T1000 (cell line): ENCODE results near the gene SARDH.
"Not testable (repeated sequence)": the region's sequence is repeated elsewhere in the genome, so short reads cannot be mapped to it uniquely, and the experiment has no call there.

Experiments
- DNase-seq: peaks from one replicate; lab custom pipeline; 2025; ENCODE audit warnings: mixed read lengths; lab: John Stamatoyannopoulos, UW

Gene SARDH

DNA sequence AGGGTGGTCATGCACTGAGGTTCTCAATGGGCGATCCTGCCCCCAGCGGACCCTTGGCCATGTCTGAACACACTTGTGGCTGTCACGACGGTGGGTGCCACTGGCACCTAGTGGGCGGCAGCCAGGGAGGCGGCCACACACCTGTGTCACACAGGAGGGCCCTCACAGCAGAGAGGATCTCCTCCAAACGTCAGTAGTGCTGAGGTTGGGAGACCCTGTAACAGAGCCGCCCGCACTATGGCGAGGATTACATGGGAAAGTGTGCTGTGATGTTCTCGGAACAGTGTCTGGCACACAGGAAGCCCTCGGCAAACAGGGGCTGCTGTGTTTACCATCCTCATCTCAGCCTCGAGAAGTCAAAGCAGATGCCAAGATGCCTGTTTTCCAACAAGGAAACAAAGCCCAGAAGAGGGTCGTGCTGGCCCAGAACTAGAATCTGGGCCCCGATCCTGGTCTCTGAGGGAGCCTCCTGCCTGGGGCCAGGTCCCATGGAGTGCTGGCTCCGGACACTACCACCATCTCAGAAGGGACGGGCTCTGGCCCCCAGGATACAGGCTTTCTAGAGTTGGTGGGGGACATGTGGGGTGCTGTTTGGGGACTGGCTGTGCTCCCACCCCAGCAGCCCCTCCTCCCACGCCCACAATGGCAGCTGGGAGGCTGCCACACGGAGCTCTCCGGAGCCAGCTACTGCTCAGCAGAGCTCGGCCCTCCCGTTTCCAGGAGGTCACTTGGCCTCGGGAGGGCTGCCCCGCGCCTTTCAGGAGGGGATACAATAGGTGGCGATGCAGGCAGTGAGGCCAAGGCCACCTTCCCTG is 53.8 kb downstream of the SARDH start:
- DNase-seq, result no peak

DNA sequence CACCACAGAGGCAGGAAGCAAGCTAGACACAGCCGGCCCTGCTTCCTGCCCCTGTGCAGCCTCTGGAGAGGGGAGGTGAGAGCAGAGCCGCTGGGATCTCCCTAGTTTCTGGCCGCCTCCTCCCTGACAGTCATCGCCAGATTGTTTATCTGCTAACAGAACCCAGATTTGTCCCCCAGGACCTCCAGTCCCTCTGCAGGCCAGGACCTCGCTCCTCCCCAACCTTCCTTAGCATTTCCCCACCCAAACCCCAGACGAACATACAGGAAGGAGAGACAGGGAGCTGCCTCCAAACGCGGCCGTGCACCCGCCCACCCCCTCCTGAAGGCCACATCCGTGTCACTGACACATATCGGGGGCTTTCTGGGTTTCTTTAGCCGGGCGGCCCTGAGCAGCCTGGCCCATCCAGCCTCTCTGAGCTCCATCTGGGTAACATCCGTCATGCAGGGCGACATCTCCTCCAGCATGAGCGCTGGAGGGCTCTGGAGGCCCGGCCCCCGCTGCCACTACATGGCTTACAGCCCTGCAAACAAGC is 54.5 kb downstream of the SARDH start:
- DNase-seq, result no peak

DNA sequence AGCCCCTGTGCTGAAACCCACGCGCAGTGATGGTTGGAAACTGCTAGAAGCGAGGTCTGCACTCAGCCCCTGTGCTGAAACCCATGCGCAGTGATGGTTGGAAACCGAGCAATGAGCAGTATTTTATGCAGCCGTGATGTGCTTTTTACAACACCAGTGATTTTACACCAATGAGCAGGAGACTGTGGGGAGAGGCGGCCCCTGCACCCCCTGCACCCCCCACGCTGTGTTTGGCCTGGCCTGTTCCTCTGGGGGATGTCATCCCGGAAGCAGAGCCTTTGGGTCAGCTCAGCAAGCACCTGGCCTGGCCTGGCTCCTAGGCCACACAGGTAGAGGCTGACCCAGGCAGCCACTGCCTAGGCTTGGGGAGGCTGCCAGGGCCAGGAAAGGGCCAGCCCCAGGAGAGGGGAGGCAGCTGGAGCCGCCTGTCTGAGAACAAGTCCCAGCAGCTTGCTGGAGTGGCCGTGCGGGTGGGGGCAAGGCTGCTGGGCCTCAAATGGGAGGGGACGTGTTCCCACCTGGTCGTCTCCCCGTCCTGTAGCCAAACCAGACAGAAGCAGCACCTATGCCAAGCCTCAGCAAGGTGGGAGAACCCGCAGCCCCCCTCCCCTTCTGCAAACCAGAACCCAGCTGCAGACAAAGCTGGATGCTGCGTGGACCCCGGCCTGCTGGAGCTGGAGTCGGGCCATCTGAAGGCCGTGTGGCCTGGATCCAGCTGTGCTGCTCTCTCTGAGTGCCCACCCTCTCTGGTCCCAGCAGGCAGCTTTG is 55.1 kb downstream of the SARDH start:
- DNase-seq, result no peak

DNA sequence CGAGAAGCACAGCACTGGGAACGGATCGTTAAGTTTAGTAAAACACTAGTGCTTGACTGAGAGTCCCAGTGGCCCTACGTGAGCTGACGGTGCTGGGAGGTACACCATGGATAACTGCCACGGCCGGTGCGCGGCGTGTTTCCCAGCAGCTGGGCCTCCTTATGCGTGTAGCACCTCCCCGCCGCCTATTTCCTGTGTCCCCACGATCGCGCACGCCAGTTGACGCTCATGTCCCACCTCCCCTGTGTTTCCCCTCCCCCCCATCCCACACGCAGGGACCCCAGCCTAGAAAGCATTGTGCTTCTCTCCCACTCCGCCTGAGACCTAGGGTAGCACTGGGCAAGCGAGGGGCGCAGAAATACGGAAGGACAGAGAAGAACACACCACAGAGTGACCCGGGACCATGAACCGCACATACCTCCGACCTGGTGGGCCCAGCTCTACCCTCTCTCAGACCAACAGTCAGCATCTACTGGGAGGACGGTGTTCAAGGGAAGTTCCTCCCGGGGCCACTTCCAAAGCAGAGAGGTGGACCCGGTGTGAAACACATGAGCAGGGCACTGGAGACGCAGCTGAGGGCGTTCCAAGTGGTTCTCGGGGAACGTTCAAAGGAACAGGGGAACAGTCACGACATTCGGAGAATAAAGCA is 56.4 kb downstream of the SARDH start:
- no peak for DNase-seq

DNA sequence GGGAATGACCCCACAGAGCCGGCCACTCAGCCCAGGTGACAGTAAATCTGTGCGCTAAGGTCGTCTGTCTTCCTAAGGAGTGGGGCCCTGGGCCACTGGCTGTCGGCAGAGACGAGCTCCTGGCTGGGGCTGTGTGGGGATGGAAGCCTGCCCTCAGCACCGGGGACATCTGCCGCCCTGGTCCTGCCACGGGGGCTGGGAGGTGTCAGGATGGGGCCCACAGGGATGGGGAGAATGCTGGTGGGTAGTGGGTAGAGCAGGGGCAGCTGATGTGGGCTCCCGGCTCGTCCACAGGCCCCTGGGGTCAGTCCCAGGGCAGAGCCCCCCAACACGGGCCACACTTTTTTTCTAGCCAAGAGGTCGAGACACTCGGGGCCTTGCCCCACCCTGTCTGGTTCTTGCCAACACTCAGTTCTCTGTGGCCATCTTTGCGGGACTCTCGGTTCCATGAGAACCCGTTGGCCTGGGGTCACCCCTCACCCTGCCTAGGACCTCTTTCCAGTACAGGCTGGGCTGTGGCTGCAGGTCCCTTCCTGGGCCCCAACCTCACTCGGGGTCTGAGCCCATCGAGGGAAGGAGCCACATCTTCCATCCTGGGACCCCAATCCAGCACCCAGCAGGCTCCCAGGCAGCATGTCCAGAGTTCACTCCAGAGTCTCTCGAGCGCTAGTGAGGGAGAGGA is 57.0 kb downstream of the SARDH start:
- no peak for DNase-seq

DNA sequence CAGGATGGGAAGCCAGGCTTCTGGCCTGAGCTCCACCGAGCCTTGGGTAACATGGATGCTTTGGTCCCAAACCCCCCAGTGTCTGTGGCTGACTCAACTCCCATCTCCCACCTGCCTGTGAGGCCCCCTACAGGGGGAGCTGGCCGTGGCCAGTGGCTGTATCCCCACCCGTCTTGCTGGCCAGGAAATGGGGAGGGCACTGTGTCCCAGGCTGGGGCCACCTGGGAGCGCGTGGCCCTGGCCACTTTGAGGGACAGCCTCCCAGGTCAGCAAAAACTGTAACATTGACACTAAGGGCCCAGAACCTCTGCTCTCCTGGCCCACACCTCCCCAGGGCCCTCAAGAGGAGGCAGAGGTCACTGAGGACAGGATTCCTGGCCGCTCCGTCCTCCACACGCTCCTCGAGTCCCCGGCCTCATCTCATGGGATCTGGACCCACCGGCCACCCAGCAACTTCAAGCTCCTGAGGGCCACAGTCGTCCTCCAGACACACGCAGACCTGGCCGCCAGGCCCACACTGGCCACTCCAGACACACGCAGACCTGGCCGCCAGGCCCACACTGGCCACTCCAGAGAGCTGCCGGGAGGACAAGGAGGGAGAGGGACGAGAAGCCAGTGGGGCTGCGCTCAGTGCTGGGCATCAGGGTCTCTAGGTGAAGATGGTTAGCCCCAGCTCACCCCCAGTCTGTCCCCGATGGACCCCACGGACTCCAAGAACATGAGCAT is 57.7 kb downstream of the SARDH start:
- DNase-seq, result no peak

DNA sequence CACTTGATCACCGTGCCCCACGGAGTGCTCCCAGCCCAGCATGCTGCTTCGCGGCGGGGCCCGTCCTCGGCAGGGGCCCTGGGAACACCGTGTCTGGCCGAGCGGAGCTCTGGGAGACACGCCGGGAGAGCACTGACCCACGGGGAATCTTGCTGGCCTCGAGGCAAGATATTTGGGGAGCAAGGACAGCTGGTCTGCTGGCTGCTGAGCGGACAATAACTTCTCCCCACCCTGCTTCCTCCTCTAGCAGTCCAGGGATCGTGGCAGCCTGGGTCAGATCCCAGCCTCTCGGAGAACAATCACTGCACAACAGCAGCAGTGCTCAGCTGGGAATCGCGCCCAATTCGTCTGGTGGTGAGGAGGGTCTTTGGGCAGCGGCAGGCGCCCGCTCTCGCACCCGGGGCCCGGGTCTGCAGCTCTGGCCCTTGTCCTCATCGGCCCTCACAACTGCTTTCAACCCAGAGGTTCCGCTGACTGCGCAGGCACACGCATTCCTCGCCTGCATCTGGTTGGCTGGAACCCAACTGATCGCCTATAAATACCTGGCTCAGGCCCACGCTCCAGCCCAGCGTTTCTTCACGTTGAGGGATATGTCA is 58.6 kb downstream of the SARDH start:
- no peak for DNase-seq

DNA sequence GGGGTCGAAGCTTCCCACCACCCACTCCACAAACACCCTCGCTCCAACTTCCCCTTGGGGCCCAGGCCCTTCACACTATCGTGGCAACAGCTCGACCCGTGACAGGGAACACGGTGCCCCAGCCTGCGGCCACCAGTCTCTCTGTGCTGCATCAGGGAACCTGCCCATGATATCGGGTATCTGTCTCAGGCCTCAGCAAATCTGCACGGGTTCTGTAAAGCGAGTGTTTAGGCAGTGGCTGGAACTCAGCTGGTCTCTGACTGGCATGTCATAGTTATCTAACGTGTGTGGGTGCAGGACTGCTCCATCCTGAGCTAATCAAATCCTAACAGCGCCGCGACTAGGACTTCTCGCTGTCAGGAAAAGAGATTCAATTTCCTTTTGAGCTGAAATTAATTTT is 59.1 kb downstream of the SARDH start:
- DNase-seq, result no peak

DNA sequence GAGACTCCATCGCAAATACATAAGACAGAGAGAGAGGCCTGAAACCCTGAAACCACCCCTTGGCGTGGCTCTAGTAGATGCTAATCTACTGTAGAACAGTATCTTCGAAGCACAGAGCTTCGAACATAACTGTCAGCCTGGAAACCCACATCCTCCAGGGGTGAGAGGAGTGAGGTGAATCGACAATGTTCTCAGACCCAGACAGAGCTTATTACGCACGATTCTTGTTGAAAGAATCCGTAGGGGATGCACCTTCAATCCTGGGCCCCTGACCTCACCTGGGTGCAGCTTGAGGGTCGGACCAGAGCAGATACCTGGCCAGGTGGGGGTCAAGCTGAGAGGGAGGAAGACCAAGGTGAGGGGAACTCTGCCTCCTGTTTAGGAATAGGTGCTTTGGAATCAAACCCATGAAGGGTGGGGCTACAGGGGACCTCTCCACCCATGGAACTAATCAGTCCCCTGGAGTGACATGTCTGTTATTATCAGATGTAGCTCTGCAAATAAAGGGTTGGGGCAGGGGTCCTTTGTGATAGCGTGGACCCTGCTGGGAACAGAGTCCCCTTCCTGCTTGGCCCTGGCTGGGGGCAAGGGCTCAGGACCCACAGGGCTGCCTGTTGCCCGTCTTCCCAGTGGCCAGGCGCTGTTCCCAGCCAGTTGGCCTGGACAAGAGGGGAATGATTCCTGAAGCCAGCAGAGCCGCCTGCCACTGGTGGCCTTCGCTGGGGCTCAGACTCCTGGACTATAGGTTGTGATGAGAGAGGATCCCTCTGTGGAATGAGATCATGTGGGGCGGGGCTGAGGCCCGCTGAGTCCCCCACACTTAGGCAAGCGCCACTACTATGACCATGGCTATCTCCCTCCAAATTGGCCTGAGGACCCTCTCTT is 60.8 kb downstream of the SARDH start:
- no peak for DNase-seq

DNA sequence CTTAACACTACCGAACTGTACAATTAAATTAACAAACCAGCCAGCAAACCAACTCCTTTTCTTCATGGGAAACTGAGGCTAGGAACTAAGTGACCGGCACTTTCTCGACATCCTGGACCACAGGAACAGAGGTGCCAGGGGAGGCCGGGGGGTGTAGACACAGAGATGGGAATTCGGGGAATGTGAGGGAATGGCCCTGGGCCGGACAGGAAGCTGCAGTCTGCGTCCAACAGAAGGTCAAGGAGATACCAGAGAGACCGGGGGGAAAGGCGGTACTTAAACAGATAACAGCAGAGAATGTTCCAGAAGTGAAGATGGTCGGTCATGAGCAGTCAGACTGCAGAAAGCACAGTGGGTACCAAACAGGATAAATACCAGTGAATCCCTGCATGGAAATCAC is 61.7 kb downstream of the SARDH start:
- no peak for DNase-seq

DNA sequence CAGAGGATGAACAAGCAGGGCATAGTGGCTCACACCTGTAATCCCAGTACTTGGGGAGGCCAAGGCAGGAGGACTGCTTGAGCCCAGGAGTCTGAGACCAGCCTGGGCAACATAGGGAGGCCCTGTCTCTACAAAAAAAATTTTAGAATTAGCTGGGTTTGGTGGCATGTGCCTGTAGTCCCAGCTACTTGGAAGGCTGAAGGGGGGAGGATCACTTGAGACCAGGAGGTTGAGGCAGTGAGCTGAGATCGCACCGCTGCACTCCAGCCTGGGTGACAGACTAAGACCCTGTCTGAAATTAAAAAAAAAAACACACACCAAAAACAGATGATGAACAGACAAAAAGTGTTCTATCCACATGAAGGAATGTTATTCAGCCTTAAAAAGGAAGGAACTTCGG is 62.4 kb downstream of the SARDH start:
- DNase-seq, result not testable (repeated sequence)

DNA sequence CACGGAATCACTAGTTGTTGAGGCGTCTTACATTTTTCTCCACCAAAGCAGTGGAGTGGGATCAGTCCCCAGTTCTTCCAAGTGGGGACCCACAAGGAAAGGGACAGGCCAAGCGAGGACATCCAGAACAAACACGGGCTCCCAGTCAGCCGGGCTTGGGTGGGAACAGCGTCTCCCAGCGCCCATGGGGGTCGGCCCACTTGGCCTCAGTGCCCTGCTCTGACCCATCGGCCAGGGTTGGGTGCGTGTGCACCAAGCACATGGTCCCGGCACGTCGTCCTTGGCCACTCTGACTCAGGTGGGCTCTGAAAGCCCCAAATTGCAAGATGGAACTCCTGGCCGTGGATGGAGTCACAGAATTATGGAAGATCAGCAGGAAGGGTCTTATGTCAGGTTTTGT is 64.1 kb downstream of the SARDH start:
- DNase-seq, result no peak

DNA sequence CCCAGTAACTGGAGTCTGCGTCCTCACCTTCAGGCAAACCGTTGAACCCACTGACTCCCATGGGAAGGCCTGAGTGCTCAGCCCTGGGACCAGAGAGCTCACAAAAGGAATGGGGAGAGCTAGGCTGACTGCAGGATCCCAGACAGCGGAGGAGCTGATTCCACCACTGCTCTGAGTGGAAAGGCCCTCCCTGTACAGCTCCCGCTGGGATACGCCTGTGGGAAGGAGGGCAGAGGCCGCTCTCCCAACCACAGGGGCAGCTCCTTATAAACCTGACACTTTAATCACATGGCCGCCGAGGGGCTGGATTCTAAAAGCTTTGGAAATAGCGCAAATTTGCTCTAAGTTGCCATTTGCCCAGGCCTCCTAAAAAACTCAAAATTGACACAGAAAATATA is 64.9 kb downstream of the SARDH start:
- DNase-seq, result no peak

DNA sequence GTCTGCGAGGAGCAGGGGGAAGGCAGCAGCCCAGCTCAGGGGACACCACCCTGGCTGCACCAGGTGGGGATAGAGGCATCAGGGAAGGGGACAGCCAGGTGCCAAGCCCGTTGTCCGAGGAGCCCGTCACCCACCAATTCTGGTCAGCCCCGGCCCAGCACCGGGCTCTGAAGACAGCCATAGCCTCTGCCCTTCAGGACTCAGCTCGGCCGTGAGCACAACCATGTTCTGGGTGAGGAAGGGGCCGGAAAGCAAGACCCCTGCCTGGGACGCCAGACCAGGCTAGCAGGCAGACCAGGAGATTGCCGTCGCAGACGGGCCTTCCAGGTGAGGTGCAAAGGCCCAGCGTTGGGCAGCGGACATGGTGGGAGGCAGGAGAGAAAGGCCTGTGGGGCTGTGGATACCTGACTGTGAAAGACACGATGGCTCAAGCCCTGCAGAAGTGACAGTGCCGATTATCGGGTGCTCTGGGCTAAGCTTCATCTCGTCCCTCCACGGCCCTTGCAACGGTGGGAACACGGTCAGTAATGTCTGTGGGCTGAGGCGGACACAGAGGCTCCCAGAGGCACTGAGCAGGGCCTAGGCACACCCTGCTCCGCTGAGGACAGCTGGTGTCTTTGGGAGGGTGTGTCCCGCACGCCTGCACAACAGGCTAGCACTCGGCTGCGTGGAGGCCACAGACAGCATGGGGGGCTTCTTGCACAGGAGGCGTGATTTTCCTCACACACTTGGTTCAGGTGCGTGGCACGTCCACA is 65.5 kb downstream of the SARDH start:
- DNase-seq, result no peak

DNA sequence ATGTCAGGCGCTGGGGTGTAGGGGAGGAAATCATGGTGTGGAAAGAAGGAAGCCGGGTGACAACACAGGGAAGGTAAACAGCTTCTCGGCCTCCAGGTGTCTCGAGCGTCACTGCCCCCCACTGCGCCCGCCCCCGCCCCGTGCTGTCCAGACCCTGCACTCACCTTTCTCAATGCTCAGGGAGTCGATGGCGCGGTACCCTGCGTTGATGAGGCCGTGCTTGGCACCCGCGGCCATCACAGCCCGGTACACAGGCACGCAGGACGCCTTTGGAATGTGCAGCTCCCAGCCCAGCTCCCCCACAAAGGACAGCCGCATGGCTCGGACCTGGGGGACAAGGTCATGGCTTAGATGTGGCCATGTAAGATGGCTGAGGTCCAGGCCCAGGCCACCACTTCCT is 66.8 kb downstream of the SARDH start:
- DNase-seq, result no peak

DNA sequence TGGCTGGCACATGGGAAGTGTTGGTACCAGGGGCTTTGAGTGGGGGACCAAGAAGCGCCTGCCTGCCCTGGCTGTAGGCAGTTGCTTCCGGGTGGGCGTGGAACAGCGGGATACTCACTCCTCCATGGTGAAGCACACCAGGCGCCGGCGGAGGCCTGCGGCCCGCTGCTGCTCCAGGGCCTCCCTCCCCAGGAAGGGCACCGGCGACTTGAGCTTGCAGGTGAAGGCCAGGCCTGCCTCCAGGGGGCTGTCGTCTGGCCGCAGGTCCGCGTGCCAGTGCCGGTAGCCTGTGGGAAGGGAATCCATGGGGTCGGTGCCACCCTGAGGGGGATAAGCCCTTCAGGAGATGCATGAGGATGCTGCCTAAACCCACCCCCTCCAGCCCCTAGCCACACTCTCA is 67.7 kb downstream of the SARDH start:
- DNase-seq, result no peak

DNA sequence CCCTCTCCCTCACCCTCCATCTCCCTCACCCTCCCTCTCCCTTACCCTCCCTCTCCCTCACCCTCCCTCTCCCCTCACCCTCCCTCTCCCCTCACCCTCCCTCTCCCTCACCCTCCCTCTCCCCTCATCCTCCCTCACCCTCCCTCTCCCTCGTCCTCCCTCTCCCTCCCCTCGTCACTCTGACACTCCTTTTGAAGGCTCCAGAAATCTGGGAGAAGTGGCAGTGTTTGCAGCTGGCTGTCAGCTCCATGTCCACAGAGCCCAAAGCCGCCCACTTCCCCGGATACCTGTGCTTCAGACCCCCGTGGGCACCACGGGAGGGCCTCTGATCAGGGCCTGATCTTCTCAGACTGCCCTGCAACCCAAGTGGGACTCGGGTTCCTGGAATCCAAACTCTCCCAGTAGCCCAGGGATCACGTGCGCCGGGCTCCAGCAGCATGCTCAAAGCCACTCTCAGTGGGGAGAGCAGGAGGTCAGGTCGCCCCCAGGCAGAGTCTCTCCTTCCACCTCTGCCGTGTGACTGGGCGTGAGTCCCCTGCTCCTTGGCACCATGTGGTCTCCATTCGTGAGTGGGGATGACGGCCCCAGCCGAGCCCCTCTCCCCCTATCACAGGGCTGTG is 68.9 kb downstream of the SARDH start:
- no peak for DNase-seq

DNA sequence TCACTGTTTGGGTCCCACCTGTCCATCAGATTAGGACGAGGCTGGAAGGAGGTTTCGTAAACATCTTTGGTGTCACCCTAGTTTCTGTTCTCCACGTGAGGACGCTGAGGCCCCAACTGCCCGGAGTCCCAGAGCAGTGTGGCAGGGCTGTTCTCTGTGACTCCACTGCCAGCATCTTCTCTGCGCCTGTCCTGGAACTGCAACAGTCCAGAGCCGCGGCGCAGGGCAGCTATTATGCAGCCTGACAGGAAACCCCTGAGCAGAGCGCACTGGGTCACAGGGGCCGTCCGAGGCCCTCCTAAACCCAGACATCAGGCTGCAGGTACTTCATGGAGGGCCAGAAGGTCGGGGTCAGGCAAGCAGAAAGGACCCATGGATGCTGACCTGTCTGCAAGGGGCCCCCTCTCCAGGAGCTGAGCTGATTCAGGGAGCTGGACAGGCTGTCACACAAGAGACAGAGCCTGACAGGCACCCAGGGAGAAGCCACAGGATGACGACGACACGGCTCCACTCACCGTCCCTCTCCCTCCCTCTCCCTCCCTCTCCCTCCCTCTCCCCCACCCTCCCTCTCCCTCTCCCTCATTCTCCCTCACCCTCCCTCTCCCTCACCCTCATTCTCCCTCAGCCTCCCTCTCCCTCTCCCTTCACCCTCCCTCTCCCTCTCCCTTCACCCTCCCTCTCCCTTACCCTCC is 70.2 kb downstream of the SARDH start:
- no peak for DNase-seq
